Fibroblast of gingiva (primary cell): ENCODE data around the gene ASTN2.

Source experiments
- DNase-seq: peaks from one replicate; pipeline ENCODE4 v3.0.0-alpha.2; 2011; ENCODE audit warnings: low read depth

ASTN2 gene, protein sequence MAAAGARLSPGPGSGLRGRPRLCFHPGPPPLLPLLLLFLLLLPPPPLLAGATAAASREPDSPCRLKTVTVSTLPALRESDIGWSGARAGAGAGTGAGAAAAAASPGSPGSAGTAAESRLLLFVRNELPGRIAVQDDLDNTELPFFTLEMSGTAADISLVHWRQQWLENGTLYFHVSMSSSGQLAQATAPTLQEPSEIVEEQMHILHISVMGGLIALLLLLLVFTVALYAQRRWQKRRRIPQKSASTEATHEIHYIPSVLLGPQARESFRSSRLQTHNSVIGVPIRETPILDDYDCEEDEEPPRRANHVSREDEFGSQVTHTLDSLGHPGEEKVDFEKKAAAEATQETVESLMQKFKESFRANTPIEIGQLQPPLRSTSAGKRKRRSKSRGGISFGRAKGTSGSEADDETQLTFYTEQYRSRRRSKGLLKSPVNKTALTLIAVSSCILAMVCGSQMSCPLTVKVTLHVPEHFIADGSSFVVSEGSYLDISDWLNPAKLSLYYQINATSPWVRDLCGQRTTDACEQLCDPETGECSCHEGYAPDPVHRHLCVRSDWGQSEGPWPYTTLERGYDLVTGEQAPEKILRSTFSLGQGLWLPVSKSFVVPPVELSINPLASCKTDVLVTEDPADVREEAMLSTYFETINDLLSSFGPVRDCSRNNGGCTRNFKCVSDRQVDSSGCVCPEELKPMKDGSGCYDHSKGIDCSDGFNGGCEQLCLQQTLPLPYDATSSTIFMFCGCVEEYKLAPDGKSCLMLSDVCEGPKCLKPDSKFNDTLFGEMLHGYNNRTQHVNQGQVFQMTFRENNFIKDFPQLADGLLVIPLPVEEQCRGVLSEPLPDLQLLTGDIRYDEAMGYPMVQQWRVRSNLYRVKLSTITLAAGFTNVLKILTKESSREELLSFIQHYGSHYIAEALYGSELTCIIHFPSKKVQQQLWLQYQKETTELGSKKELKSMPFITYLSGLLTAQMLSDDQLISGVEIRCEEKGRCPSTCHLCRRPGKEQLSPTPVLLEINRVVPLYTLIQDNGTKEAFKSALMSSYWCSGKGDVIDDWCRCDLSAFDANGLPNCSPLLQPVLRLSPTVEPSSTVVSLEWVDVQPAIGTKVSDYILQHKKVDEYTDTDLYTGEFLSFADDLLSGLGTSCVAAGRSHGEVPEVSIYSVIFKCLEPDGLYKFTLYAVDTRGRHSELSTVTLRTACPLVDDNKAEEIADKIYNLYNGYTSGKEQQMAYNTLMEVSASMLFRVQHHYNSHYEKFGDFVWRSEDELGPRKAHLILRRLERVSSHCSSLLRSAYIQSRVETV (N-terminal part only)

DNA sequence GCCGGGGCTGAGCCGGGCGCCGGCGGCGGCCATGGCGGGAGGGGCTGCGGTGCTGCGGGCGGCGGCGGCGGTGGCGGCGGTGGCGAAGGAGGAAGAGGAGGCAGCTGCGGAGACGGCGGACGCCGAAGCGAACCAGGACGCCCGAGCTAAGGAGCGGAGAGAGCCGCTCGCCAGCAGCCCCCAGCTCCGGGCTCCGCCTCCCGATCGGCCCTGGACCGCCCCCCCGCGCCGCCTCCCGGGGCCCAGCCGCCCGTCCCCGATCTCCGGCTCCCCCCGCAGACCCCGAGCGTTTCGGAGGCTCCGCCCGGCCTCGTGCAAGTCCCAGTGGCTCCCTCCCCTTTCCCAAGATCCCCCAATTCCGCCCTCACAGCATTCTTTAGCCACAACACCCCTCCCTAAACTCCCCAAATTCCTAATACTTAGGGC, at the start of gene ASTN2:
ASTN2 (minus strand) TSS at position 152 of the 426 bp plus-strand sequence; CDS start at position 33, 119 bp downstream.
- no peak for DNase-seq

DNA sequence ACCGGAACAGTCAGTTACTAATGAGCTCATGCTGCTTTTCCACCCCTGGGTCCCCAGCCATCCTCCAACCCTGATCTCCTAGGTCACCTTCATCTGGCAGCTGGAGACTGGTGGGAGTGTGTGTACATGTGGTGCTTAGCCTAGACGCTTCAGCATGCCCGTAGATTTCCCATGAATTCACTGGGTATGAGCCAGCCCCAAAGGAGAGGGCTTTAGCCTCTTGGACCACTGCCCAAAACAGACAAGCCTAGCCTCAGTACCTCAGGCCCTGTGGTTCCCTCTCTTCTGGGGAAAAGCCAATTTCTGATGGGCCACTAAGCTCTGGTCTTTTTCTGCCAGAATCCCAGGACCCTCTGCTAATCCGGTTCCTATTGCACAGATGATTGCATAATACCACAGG, 48.0 kb upstream of the ASTN2 start:
- DNase-seq: no peak

DNA sequence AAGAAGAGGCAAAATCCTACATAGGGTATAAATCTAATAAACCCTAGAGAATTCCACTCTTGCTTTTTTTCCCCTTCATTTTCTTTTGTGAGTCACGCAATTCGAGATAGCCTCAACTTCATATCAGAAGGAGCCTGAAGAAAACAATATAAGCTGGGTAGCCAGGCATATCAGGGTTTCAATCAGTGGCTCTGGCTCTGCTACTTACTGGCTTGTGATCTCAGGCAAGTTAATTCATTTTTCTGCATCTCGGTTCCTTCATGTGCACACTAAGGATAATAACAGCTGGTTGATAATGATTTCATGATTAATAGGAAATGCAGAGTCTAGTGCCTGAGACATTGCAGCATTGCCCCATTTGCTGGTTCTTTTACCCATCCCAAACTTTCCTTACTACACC, 46.5 kb upstream of the ASTN2 start:
- DNase-seq: no peak

- no peak for DNase-seq
These were observed 45.9 kb upstream of the ASTN2 start for GRCh38 chr9:117460743-117461142.

DNA sequence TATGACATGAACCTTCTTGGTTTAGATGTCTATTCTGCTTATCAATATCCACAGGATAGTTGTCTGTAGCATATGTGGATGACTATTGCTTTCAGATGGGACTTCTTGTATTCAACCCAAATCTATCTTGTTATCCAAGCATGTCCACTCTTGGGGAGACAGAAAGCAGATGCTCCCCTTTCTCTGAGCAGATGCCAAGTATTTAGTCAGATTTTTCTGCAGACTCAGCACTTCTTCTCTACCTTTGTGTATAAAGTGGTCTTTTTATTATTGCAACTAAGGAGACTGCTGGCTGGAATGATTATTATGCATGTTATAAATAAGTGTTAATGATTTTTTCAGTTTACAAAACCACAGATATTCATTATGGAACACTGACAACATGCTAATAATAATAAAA, 45.1 kb upstream of the ASTN2 start:
- DNase-seq: no peak

DNA sequence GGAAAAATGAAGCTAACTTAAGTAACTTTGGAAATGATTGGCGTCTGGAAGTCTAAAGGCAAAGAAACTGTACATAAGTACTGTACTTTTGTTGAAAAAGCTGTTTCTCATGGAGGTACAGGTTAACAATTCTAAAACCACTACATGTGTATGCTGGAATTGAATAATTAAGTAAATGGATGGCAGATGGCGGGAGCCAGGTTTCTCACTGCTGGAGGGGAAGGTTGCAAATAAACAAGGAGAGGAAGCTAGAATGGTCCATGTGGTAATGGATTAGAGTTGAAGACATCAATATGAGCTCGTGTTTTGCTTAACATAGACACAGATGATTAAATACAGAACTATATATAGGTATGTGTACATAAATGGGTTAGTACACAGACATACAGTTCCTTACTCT, 43.2 kb upstream of the ASTN2 start:
- no peak for DNase-seq

DNA sequence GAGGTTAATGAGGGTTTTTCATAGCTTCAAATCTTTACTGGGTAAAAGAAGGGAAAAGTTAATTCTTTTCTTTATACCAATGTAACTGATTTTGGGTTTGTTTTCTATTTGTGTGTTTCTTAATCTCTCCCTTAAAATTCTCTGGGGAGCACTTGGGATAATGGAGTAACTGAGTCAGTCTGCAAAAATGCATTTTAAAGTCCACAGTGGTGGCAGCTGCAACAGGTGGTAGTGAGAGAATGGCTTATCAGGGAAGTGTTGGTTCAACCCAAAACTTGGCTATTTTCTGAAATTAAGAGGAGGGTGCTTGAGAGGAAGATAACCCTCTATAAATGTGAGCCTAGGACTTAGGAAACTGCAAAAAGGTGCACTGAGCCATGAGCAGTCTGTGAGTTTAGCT, 39.9 kb upstream of the ASTN2 start:
- no peak for DNase-seq

GRCh38 chr9:117453737-117454136, 38.9 kb upstream of the ASTN2 start:
- no peak for DNase-seq

DNA sequence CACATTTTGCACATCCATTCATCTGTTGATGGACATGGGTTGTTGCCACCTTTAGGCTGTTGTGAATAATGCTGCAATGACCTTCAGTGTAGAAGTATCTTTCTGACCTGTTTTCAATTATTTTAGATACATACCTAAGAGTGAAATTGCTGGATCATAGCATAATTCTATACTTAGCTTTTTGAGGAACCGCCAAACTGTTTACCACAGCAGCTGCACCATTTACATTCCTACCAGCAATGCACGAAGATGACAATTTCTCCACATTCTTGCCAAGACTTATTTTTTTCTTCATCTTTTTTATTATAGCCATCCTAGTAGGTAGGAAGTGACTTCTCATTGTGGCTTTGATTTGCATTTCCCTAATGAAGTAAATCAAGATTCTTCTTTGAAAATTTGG, 36.5 kb upstream of the ASTN2 start:
- no peak for DNase-seq

GRCh38 chr9:117448066-117448465, 33.2 kb upstream of the ASTN2 start:
- no peak for DNase-seq

GRCh38 chr9:117445631-117446030, 30.8 kb upstream of the ASTN2 start:
- DNase-seq: no peak

GRCh38 chr9:117444501-117444900, 29.6 kb upstream of the ASTN2 start:
- no peak for DNase-seq

DNA sequence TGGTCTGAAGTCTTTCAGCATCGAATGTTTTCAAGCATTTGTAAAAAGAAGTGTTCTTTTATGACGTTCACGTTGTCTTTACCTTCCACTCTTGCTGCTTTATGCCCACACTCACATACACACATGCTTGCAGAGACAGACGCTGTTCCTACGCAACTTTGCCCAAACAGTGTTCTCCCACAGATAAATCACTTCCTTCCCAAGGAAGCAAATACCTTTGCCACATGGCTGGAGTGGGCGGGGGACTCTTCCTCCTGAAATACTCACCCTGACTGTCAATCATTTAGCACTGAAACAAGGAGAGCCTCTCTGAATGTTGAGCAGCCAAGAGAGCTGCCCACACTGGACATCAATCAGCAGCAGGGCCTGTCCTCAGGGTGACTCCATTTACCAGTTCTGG, 22.4 kb upstream of the ASTN2 start:
- DNase-seq: no peak

- no peak for DNase-seq
These were observed 20.9 kb upstream of the ASTN2 start for GRCh38 chr9:117435630-117436261.

DNA sequence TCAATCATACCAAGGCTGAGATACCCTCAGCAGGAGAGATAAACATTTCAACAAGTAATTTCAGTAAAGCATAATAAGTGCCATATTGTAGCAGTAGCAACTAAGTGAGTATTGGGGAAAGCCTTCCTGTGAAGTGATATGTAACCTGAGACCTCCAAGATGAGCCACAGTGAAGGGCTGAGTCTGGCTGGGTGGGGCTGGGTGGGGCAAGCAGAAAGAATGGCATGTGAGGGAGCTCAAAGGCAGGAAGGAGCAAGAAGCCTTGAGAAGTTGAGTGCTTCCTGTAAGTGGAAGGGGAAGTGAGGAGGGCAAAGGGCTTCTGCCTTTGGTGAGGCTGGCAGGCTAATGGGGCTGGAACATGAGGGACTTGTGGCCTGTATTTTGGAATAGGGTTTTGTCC, 19.7 kb upstream of the ASTN2 start:
- no peak for DNase-seq

DNA sequence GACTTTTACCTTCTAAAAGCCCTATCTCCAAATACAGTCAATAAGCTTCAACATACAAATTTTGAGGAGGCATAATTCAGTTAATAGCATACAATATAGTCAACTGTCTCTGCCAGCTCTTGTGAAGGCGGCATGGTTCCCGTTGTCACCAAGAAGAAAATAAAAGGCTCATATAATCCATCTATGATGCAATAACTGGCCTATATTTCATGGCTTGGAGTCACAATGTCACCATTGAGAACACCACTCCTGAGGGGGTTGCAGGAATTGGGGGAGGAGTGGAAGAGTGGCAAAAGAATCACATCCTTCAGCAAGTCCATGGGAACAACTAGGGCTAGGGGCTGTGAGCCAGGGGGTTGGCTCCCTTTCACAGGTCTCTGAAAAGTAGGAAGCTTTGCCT, 16.0 kb upstream of the ASTN2 start:
- DNase-seq: no peak

GRCh38 chr9:117427357-117427913, 12.6 kb upstream of the ASTN2 start:
- DNase-seq: no peak

- DNase-seq: no peak
These were observed 10.7 kb upstream of the ASTN2 start for GRCh38 chr9:117425566-117425965.

GRCh38 chr9:117424291-117424690, 9.4 kb upstream of the ASTN2 start:
- no peak for DNase-seq

DNA sequence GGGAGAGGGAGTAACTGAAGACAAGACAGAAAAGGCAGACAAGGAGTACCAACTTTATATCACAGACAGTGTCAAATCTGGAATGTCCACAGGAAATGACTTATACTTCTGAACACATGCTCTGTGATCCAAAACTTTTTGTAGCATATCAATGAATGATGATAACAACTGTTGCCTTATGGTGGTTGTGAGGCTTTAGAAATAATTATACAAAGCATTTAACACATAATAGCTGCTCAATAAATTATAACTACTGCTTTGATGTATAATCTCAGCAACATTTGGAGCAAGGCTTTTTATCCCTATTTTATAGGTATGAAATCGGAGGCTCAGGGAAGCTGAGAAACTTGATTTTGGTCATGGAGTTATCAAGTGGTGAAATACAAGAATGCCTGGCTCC, 3.3 kb upstream of the ASTN2 start:
- no peak for DNase-seq

DNA sequence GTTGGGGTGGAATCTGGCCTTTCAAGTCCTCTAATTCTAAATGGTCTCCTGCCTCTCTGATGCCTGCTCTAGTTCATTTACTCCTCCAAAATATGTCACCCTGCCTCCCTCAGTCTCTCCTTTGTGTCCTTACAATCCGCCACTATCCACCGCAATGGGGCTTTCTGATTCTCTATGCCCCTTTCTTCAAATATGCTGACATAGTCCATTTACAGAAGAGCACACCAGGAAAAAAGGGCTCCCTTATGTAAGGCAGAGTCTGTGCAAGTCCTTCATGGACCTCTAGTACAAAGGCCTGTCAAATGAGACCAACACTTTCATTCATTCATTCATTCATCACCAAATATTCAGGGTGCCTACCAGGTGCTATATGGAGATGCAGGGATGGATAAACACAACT, 2.0 kb upstream of the ASTN2 start:
- no peak for DNase-seq
